Glutamatergic neuron (in vitro differentiated cells): ENCODE data around the gene SPATA31C2. TPM values are rescaled to one million over a fixed set of nuclear protein-coding genes. Genes with fewer than 3 reads are reported as not detected.
"Not testable (repeated sequence)": the region's sequence is repeated elsewhere in the genome, so short reads cannot be mapped to it uniquely, and the experiment has no call there.

Source experiments
- DNase-seq: peaks from one replicate; pipeline ENCODE4 v3.0.0; 2022
- H3K27ac Mint-ChIP-seq: one replicate; pipeline ENCODE4 v1.8.0; 2020; ENCODE audit warnings: mild to moderate bottlenecking, mixed read lengths, inconsistent platforms; ENCODE audit not compliant: unreplicated experiment
- H3K27me3 Mint-ChIP-seq: one replicate; pipeline ENCODE4 v1.8.0; 2020; ENCODE audit warnings: mild to moderate bottlenecking, moderate library complexity, mixed read lengths, inconsistent platforms; ENCODE audit not compliant: unreplicated experiment
- H3K36me3 Mint-ChIP-seq: one replicate; pipeline ENCODE4 v1.8.0; 2020; ENCODE audit warnings: mild to moderate bottlenecking, mixed read lengths, inconsistent platforms; ENCODE audit not compliant: unreplicated experiment
- H3K4me1 Mint-ChIP-seq: one replicate; pipeline ENCODE4 v1.8.0; 2020; ENCODE audit warnings: mild to moderate bottlenecking, low read depth, mixed read lengths, inconsistent platforms; ENCODE audit not compliant: unreplicated experiment
- H3K4me3 Mint-ChIP-seq: one replicate; pipeline ENCODE4 v1.8.0; 2020; ENCODE audit warnings: mild to moderate bottlenecking, mixed read lengths, inconsistent platforms; ENCODE audit not compliant: unreplicated experiment
- H3K9me3 Mint-ChIP-seq: one replicate; pipeline ENCODE4 v1.8.0; 2020; ENCODE audit warnings: mild to moderate bottlenecking, moderate library complexity, mixed read lengths, inconsistent platforms; ENCODE audit not compliant: unreplicated experiment
- total RNA-seq: library from RNA; stranded (reverse); fragmentation: NEBNext Ultra II Directional; extraction: Animal tissue kit (Norgen Biotek cat#: 25700); gene quantifications from one replicate; pipeline ENCODE4 v1.2.1, GENCODE V29; 2021; ENCODE audit not compliant: unreplicated experiment
- TF ChIP-seq, protein P1 (sequence below): fragments of 200-600 bp; sonication (generic); IDR thresholded peaks from one replicate; pipeline ENCODE4 v1.5.0; 2021; ENCODE audit not compliant: partially characterized antibody, unreplicated experiment

SPATA31C2 gene
- total RNA-seq, 1 donor from 2014 or later: not detected

DNA sequence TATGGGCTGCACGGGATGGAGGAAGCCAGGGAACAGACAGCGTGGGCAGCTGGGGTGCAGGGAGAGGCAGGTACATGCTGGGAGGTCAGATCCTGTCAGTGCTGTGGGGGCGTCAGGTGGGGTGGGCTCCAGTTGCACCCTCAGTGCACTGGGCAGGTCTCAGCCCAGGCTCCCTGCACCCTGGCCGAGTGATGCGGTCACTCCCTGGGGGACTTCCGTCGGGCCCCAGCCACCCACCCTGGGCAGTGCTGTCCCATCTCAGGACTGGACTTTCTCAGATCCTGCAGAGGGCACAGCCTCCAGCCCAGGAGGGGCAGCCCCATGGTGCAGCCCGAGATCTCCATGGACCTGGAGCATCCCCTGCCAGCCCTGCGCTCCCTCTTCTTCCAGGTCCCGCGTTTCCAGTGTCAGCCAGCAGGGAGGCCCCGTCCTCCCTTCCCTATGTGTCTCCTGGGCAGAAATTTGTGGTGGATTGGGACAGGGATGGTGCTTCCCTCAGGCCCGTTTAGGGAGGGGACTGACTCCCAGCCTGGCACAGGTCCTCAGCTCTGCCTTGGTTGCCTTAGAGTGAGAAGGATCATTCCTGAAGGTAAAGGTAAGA is 10.5 kb downstream of the SPATA31C2 start:
- H3K36me3 Mint-ChIP-seq, H3K4me1 Mint-ChIP-seq, H3K27me3 Mint-ChIP-seq, H3K27ac Mint-ChIP-seq, DNase-seq, H3K9me3 Mint-ChIP-seq, H3K4me3 Mint-ChIP-seq: not testable (repeated sequence)

DNA sequence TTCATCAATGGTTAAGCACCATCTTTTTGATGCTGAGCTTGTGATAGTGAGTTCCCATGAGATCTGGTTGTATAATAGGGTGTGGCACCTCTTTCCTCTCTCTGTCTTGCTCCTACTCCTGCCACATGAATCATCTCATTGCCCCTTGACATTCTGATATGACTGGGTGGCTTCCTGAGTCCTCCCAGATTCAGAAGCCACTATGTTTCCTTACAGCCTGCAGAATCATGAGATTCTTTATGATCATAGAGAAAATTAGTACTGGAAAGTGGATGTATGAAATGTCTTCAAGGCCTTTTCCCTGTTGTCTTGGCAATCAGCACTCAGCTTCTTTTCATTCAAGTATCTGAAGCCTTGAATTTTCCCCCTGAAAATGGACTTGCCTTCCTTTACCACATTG is 14.9 kb downstream of the SPATA31C2 start:
- not testable (repeated sequence) for H3K4me1 Mint-ChIP-seq, H3K27me3 Mint-ChIP-seq, H3K36me3 Mint-ChIP-seq, H3K9me3 Mint-ChIP-seq, H3K4me3 Mint-ChIP-seq, DNase-seq, H3K27ac Mint-ChIP-seq

DNA sequence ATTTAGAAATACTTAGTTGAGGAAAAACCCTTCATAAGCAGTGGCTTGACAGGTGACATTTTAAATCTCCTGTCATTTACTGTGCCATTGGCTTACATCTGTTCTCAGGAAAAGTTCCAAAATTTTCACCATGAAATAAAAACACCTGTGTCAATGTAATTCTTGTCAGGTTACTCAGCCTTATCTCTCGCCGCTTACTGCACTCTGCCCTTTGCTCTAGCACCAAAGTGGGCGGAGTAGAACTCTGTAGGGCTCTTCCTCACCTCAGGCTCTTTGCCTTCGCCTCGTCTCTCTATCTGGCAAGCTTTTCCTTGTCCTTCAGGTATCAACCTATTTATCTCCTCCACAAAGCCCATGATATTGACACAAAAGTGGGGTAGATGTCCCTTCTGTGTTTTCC is 20.2 kb downstream of the SPATA31C2 start:
- not testable (repeated sequence) for H3K9me3 Mint-ChIP-seq, H3K4me3 Mint-ChIP-seq, DNase-seq, H3K27me3 Mint-ChIP-seq, H3K4me1 Mint-ChIP-seq, H3K36me3 Mint-ChIP-seq, H3K27ac Mint-ChIP-seq

DNA sequence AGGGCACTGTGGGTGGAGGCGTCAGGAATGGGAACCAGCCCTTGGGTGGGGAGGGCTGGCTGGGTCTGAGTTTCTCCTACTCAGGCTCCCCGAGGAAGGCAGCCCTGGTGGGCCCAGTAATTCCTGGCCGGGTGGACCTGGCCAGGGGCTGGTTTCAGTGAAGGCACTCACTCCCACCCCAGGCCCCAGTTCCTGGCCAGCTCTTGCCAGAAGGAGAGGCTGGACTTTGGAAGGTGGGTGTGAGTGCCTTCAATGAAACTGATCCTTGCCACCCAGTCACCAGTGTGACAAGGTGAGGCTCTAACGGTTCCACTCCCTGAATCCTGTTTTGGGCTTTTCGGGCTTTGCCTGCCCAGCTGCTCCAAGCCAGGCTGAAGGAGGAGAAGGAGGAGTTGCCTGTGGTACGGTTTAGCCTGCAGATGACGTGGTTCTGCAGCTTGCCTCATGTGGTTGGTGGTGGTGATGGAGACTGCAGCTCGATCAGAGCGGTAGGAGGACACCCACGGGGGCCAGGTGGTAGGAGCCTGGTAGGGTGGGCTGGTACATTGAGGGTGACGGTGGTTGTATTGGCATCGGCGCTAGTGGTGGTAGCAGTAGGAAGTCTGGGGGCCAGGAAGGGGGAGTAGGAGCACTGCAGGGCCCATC is 23.2 kb downstream of the SPATA31C2 start:
- H3K27me3 Mint-ChIP-seq, DNase-seq: not testable (repeated sequence)

DNA sequence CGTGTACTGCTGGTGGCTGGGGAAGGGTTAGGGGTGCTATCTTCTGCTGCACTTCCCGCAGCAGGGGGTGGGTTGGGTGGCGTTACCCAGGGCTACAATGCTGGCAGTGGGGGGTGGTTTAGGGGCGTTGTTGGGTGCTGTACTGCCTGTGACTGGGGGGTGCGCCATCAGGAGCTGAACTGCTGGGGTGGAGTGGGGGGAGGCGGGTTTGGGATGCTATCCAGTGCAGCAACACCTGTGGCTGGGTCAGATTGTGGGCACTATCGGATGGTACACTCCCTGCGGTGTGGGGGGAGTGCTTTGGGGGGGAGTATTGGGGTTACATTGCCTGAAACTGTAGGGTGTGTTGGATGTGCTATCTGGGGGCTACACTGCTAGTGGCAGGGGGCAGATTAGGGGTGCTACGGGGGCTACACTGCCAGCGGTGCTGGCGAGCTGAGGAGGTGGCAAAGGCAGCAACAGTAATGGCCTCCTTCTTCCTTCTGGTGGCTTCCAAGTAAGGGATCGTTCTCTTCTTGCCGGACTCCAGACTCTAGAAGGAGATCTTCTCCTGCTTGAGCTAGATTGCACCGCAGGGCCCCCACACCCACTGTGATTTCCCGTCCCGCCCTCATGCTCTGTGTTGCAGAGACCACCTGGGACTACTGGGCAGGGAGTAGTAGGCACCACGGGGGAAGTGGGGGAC is 23.9 kb downstream of the SPATA31C2 start:
- H3K36me3 Mint-ChIP-seq, H3K4me1 Mint-ChIP-seq, H3K4me3 Mint-ChIP-seq, H3K27me3 Mint-ChIP-seq, DNase-seq, H3K9me3 Mint-ChIP-seq, H3K27ac Mint-ChIP-seq: not testable (repeated sequence)

More for the DNA sequence above, 23.2 kb downstream of the SPATA31C2 start:
- not testable (repeated sequence) for H3K36me3 Mint-ChIP-seq, H3K4me3 Mint-ChIP-seq, H3K4me1 Mint-ChIP-seq, H3K27ac Mint-ChIP-seq, H3K9me3 Mint-ChIP-seq

DNA sequence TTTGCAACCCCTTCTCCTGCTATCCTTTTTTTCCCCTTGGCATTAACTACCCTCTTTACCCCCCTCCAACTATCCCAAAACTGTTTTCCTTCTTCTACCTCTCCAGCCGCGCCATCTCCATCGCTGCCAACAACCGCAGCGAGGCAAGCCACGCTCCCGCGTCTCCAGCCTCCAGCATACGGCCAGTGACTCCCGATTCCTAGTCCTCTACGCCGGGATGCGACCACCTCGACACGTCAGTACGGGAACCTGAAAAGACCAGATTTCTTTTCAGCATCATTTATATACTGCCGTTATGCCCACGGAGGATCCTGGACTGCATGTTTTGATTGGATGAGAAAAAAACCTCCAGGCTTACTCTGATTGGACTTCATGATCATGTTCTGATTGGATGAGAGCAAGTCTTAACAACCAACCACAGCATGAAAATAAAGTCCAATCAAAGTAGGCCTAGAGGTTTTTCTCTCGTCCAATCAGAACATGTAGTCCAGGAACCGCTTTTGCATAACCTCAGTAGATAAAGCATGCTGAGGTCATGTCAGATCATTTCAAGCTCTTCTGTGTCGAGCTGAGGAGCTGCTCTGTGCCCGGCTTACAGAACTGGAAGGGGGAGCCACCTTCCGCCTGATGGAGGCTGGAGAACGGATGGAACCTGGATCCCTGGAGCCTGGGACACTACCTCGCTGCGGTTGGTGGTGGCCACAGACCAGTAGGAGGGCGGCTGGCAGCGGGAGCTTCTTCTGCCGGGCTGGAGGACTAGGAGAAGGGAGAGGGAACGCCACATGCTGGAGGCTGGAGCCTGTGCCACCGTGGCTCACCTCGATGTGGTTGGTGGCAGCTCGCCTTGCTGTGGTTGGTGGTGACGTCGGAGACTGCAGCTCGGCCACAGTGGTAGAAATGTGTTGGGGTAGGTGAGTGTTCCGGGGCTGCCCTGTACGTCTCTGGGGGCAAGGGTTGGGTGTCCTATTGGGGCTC is 24.8 kb downstream of the SPATA31C2 start:
- not testable (repeated sequence) for H3K27me3 Mint-ChIP-seq, H3K4me1 Mint-ChIP-seq, H3K9me3 Mint-ChIP-seq, H3K36me3 Mint-ChIP-seq, DNase-seq, H3K4me3 Mint-ChIP-seq, H3K27ac Mint-ChIP-seq

DNA sequence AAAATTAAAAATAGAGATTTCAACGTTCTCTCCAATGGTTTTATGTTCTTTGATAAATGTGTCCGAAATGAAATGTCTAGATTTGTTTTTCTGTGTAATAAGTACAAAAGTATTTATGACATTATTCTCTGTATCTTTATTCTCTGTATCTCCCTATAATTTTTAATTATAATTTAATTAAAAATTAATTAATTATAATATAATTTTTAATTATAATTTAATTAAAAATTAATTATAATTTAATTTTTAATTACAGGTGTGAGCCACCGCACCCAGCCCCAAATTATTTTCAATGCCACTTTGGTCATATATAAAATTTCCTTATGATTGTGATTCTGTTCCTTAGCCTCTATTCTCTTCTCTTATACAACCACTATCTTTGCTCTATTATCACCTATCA is 28.2 kb downstream of the SPATA31C2 start:
- no peak for DNase-seq
- TF ChIP-seq, protein P1, sequence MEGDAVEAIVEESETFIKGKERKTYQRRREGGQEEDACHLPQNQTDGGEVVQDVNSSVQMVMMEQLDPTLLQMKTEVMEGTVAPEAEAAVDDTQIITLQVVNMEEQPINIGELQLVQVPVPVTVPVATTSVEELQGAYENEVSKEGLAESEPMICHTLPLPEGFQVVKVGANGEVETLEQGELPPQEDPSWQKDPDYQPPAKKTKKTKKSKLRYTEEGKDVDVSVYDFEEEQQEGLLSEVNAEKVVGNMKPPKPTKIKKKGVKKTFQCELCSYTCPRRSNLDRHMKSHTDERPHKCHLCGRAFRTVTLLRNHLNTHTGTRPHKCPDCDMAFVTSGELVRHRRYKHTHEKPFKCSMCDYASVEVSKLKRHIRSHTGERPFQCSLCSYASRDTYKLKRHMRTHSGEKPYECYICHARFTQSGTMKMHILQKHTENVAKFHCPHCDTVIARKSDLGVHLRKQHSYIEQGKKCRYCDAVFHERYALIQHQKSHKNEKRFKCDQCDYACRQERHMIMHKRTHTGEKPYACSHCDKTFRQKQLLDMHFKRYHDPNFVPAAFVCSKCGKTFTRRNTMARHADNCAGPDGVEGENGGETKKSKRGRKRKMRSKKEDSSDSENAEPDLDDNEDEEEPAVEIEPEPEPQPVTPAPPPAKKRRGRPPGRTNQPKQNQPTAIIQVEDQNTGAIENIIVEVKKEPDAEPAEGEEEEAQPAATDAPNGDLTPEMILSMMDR: no peak
- Mint-ChIP-seq H3K4me3 (no peak overlapping the region), H3K27me3 (no peaks in the 10 kb centered on the region), H3K9me3 (peaks cover 4% of the 10 kb centered on the region), H3K4me1 (no peaks in the 10 kb centered on the region), H3K27ac (no peak overlapping the region), H3K36me3 (no peaks in the 10 kb centered on the region)
